ENCODE results near the gene ALOX5.

Gene ALOX5

DNA sequence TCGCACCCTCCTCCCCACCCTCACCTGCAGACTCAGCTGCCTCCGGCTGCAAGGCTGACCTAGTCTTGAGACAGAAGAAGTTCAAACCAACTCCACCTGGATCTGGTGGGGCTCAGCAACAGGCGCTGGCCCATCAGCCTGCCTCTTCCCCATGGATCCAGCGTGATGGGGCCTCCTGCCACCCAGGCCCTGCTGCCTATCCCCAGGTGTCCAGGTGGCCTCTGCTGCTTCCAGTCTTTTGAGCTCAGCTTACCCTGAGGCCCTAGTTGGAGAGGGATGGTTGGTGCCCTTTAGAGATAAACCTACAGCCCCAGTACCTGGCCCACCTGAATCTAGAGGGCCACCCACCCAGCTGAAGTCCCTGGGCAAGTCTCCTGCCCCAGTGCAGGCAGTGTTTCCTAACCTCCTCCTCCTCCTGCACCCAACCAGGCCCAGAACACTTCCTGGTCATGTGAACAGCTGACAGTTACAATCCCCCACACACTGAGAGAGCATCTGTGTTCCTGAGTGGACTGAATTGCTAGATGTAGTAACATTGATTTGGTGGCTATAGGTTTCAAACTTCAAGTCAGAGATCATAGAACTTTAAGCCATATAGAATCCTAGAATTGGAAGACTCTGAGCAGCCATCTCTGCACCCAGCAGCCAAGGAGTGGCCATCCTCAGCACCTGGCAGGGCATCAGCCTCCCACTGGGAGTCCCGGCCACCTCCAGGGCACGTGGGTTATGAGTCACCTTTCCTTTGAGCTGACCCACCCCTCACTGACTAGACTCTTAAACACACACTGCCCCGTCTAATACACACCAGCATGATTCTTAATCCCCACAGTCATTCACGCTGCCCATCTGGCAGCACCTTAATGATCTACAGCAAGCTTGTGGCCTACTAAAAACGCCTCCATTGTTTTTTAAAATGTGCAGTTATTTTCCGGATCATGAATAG is 51.9 kb downstream of the ALOX5 start:
- no peak for DNase-seq

- no peak for DNase-seq
These were observed 53.4 kb downstream of the ALOX5 start for GRCh38 chr10:45427262-45427969.

- DNase-seq = no peak
These were observed 54.0 kb downstream of the ALOX5 start for GRCh38 chr10:45427970-45428366.

GRCh38 chr10:45428611-45429510 is 54.8 kb downstream of the ALOX5 start:
- no peak for DNase-seq

DNA sequence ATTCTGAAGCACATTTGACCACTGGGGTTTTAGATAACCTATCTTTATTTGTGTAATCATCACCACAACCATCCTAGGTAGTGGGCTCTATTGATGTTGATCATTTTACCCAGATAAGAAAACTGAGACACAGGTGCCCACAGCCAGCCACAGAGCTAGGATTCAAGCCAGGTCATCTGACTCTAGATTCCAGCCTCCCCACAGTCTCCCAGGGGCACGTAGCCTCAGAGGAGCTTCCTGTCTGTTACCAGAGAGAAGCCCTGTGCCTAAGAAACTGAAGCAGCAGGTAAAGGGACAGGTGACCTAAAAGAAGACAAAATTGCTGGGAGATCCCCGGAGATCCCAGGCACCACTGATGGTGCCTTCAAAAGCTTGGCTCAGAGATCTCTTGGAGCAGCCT is 55.8 kb downstream of the ALOX5 start:
- DNase-seq = no peak

GRCh38 chr10:45432113-45432512 is 58.1 kb downstream of the ALOX5 start:
- no peak for DNase-seq

- no peak for DNase-seq
These were observed 58.9 kb downstream of the ALOX5 start for GRCh38 chr10:45432700-45433472.

GRCh38 chr10:45433716-45434469 is 59.9 kb downstream of the ALOX5 start:
- DNase-seq = no peak

- DNase-seq = no peak
These were observed 63.8 kb downstream of the ALOX5 start for GRCh38 chr10:45437587-45438465.

- DNase-seq = no peak
These were observed 64.6 kb downstream of the ALOX5 start for GRCh38 chr10:45438466-45439090.

- DNase-seq = no peak
These were observed 65.3 kb downstream of the ALOX5 start for GRCh38 chr10:45439365-45439764.

- no peak for DNase-seq
These were observed 65.9 kb downstream of the ALOX5 start for GRCh38 chr10:45439873-45440272.

DNA sequence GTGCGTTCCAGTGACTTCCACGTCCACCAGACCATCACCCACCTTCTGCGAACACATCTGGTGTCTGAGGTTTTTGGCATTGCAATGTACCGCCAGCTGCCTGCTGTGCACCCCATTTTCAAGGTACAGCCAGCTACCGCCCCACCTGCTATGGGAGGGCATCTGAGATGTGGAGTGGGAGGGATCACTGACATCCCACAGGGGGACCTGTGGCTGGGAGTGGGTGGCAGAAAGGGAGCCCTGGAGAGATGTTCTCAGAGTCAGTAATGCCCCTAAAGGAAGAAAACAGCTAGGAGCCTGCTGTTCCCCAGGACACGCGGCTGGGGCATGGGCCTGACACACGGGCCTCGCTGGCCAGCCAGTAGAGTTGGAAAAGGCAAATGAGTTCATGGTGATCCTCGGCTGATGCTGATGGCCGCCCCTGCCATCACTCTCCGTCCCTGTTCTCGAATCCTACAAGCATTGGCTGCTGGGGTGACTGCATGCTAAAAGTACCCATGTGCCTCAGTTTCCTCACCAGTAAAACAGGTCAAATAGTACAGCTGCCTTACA is 66.6 kb downstream of the ALOX5 start:
- DNase-seq = no peak

DNA sequence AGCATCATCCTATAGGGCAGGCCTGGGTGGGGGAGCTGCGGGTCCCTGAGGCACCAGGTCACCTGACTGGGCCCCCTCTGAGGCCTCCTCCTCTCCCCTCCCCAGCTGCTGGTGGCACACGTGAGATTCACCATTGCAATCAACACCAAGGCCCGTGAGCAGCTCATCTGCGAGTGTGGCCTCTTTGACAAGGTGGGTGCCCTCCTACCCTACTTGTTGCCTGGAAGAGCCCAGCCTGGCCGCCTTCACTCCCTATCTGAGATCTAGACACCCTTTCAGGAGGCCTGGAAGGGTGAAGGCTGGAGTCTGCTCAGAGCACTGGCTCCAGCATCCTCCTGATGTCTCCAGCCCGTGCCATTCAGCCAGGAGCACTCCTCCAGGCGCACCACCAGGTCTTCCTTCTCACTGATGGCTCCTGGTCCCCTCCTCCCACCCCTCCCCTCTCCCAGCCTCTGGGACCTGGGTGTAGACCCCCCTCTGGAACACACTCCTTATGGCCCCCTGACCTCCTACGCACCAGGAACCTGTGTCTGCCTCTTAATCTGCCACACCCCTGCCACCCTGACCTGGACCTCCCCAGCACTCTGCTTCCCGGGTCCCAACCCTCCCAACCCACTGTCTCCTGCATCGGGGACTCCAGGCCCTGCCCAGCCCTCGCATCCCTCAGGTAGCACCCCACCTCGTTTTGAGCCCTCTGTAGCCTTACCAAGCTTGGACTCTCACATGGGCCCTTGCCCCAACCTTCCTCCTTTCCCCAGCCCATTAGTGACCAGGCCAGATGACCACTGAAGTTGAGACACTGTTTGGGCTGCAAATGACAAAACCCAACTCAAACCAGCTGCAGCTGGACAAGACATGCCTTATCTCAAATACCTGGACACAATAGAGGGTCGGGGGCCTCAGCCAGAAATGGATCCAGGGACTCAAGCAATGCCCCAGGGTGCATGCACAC is 67.5 kb downstream of the ALOX5 start:
- DNase-seq = no peak

GRCh38 chr10:45442251-45442650 is 68.2 kb downstream of the ALOX5 start:
- no peak for DNase-seq

- no peak for DNase-seq
These were observed 68.6 kb downstream of the ALOX5 start for GRCh38 chr10:45442662-45443061.

DNA sequence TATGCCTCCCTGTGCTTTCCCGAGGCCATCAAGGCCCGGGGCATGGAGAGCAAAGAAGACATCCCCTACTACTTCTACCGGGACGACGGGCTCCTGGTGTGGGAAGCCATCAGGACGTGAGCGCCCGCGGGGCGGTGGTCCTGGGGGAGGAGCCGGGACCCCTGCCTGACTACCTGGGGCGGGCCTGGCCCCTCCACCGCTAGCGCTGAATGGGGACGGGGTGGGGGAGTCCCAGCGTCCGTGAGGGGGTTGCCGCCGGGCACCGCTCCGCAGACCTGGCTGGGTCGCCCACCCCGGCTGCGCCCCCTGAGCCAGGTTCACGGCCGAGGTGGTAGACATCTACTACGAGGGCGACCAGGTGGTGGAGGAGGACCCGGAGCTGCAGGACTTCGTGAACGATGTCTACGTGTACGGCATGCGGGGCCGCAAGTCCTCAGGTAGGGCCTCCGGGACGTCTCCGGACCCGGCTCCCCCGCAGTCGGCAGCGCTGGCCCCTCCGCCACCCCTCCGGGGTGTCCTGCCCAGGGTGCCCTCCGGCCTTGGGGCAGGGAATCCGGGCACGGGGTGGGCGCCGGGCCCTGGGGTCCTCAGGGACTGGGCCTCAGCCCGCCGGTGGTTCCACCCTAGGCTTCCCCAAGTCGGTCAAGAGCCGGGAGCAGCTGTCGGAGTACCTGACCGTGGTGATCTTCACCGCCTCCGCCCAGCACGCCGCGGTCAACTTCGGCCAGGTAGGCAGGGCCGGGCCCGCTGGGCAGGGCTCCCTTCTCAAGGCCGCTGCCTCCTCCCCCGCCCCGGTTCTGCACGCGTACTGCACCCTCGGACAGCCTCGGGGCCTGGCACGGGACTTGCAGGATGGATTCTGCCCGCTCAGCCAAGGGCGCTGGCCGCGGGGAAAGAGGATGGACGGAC is 69.3 kb downstream of the ALOX5 start:
- DNase-seq = no peak

Measured in CD4-positive, alpha-beta T cell treated with Interleukin-17A for 4 hours (primary cell).